ENCODE results near the gene CHSY3.

The CHSY3 gene

DNA sequence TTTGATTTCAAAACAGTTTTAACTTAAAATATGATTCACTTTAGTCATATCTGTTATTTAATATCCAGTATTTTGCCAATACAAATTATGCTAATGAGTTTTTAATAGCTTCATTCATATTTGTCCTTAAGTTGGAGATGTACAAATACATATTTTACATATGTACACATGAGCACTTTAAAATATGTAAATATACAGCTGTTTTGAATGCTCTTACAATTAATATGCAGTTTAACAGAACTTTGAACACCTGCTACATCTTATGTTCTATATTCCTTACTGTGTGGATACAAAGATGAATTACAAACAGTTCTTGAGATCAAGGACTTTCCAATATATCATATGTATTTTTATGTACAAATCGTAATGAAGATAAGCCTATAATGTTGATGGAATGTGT is 74.0 kb downstream of the CHSY3 start:
- H3K4me3 ChIP-seq (replicated peaks in 1 of 2; ENCODE audit: low read depth in 2 of 2, low read length in 2 of 2): no peak overlapping the region
- TF ChIP-seq, protein P1, sequence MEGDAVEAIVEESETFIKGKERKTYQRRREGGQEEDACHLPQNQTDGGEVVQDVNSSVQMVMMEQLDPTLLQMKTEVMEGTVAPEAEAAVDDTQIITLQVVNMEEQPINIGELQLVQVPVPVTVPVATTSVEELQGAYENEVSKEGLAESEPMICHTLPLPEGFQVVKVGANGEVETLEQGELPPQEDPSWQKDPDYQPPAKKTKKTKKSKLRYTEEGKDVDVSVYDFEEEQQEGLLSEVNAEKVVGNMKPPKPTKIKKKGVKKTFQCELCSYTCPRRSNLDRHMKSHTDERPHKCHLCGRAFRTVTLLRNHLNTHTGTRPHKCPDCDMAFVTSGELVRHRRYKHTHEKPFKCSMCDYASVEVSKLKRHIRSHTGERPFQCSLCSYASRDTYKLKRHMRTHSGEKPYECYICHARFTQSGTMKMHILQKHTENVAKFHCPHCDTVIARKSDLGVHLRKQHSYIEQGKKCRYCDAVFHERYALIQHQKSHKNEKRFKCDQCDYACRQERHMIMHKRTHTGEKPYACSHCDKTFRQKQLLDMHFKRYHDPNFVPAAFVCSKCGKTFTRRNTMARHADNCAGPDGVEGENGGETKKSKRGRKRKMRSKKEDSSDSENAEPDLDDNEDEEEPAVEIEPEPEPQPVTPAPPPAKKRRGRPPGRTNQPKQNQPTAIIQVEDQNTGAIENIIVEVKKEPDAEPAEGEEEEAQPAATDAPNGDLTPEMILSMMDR (IDR thresholded peaks at IDR 0.05; ENCODE audit: low read depth, low read length): no peak
- no peak for DNase-seq (ENCODE audit: low read depth in 2 of 2)

GRCh38 chr5:129988453-129988852 is 84.2 kb downstream of the CHSY3 start:
- DNase-seq (ENCODE audit: low read depth in 2 of 2): no peak
- TF ChIP-seq, protein P1 (IDR thresholded peaks at IDR 0.05; ENCODE audit: low read depth, low read length): no peak
- no peak overlapping the region for H3K4me3 ChIP-seq (replicated peaks in 1 of 2; ENCODE audit: low read depth in 2 of 2, low read length in 2 of 2)

- no peak overlapping the region for H3K4me3 ChIP-seq (replicated peaks in 1 of 2; ENCODE audit: low read depth in 2 of 2, low read length in 2 of 2)
- TF ChIP-seq, protein P1 (IDR thresholded peaks at IDR 0.05; ENCODE audit: low read depth, low read length): no peak
- no peak for DNase-seq (ENCODE audit: low read depth in 2 of 2)
Observed at GRCh38 chr5:129991780-129992179, 87.5 kb downstream of the CHSY3 start.

DNA sequence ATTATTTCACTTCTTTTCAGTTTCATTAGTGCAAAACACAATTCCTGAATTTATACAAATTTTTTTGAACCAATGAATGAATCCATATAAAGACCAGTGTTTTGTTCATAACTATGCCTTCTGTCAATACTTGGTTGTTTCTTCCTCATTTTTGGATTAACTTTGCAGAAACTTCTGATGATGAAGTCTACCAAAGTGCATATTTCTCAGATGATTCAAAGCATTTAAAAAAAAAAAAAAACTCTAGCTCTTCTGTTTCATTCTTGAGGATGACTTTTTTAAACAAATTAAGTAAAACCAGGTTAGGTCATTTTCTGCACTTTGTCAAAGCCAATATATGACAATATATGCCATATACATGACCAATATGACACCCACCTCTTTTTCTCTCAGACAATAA is 92.6 kb downstream of the CHSY3 start:
- TF ChIP-seq, protein P1 (IDR thresholded peaks at IDR 0.05; ENCODE audit: low read depth, low read length): no peak
- H3K4me3 ChIP-seq (replicated peaks in 1 of 2; ENCODE audit: low read depth in 2 of 2, low read length in 2 of 2): no peak overlapping the region
- DNase-seq (ENCODE audit: low read depth in 2 of 2): peak; percentile 40 to 73

DNA sequence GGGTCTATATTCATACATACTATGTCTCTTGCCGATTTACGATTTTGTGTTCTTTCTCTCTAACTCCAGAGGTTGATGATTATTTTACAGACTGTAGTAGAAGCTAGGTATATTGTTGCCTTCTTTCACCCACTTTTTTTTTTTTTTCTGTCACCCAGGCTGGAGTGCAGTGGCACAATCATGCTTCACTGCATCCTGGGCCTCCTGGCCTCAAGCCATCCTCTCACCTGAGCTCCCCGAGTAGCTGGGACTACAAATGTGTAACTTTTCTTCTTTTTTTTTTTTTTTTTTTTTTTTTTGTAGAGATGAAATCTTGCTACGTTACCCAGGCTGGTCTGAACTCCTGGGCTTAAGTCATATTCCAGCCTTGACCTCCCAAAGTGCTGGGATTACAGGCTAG is 96.2 kb downstream of the CHSY3 start:
- TF ChIP-seq, protein P1 (IDR thresholded peaks at IDR 0.05; ENCODE audit: low read depth, low read length): no peak
- DNase-seq (ENCODE audit: low read depth in 2 of 2): no peak

GRCh38 chr5:130002183-130002582 is 97.9 kb downstream of the CHSY3 start:
- no peak for DNase-seq (ENCODE audit: low read depth in 2 of 2)

More for the DNA sequence above, 96.2 kb downstream of the CHSY3 start:
- H3K4me3 ChIP-seq (replicated peaks in 1 of 2; ENCODE audit: low read depth in 2 of 2, low read length in 2 of 2): no peak overlapping the region

GRCh38 chr5:130002876-130003275 is 98.6 kb downstream of the CHSY3 start:
- H3K4me3 ChIP-seq (replicated peaks in 1 of 2; ENCODE audit: low read depth in 2 of 2, low read length in 2 of 2): no peak overlapping the region
- DNase-seq (ENCODE audit: low read depth in 2 of 2): no peak
- TF ChIP-seq, protein P1 (IDR thresholded peaks at IDR 0.05; ENCODE audit: low read depth, low read length): no peak

More at GRCh38 chr5:130002183-130002582, 97.9 kb downstream of the CHSY3 start:
- TF ChIP-seq, protein P1 (IDR thresholded peaks at IDR 0.05; ENCODE audit: low read depth, low read length): no peak
- no peak overlapping the region for H3K4me3 ChIP-seq (replicated peaks in 1 of 2; ENCODE audit: low read depth in 2 of 2, low read length in 2 of 2)

Measured in cardiac fibroblast (primary cell).